ENCODE results near the gene PMEL. TPM values are rescaled to one million over a fixed set of nuclear protein-coding genes. Genes with fewer than 3 reads are reported as not detected.

PMEL gene
- polyA plus RNA-seq, 1 of the 3 experiments (the other 2 are of a cell fraction), result 1.8 TPM

GRCh38 chr12:55932551-55932910 lies 33.3 kb downstream of the PMEL start:
- CTCF ChIA-PET, result interaction anchor here (1.3 to 10.8 kb wide), 3 partner anchors 7 to 195 kb away, joined by 6 to 96 read pairs (median 37); no protein-coding TSS in a partner anchor
- Histone ChIP-seq H3K27ac (ENCODE audit: low read depth in 2 of 2, low read length in 1 of 2) (peak overlapping the region in 1 of 2 experiments; percentile 69; a peak in 3 of 4 replicates), H2AFZ (ENCODE audit: low read depth) (0 out of 2 replicates have a peak overlapping the region, but pooled peaks have one; percentile 73), H3K4me2 (peak overlapping the region; percentile 90), H4K20me1 (ENCODE audit: insufficient read depth) (no peaks in the 10 kb centered on the region), H3K9me3 (no peaks in the 10 kb centered on the region), H3F3A (replicated peaks; ENCODE audit: insufficient read depth) (peaks cover 17% of the 10 kb centered on the region), H3K4me3 (ENCODE audit: low read depth in 2 of 2, low read length in 1 of 2) (peak overlapping the region; percentile 64 to 72), H3K36me3 (replicated peaks in 1 of 2; ENCODE audit: control insufficient read depth in 1 of 2, insufficient read depth in 2 of 2, low read length in 1 of 2) (peaks cover 0 to 3% of the 10 kb centered on the region in 2 experiments), H3K9me2 (no peaks in the 10 kb centered on the region), H3K79me2 (ENCODE audit: insufficient read depth) (peaks cover 45% of the 10 kb centered on the region), H3K27me3 (ENCODE audit: insufficient read depth) (no peaks in the 10 kb centered on the region), H3K4me1 (ENCODE audit: control insufficient read depth in 1 of 2, insufficient read depth in 2 of 2, low read depth in 1 of 2, low read length in 1 of 2) (peaks cover 19 to 32% of the 10 kb centered on the region in 2 experiments; a peak in 3 of 4 replicates), H3K9ac (peak overlapping the region; percentile 69)
- POLR2A ChIA-PET, result interaction anchor here (1.2 kb wide), 1 partner anchor 103 kb away, joined by 4 read pairs; the partner anchor contains the start of gene DNAJC14
- no peak for TF ChIP-seq EZH2phosphoT487 (IDR thresholded peaks at IDR 0.05; ENCODE audit: borderline replicate concordance, low read depth)
- no peak for TF ChIP-seq FOXJ3 (CRISPR knock-in tag; IDR thresholded peaks at IDR 0.05)
- no peak for TF ChIP-seq REST (IDR thresholded peaks at IDR 0.05; ENCODE audit: low read depth, low read length)
- no peak for TF ChIP-seq TEAD4 (IDR thresholded peaks at IDR 0.05; ENCODE audit: borderline replicate concordance, insufficient read depth)
- no peak for TF ChIP-seq NFIC (IDR thresholded peaks at IDR 0.05; ENCODE audit: borderline replicate concordance)
- no peak for TF ChIP-seq NRF1 (IDR thresholded peaks at IDR 0.05; ENCODE audit: low read depth, low read length)
- TF ChIP-seq SMC3 (IDR thresholded peaks at IDR 0.05; ENCODE audit: low read depth, low read length), result no peak
- no peak for TF ChIP-seq POLR2AphosphoS5 (IDR thresholded peaks at IDR 0.05; ENCODE audit: low read depth, low read length)
- no peak for TF ChIP-seq RAD21 (IDR thresholded peaks at IDR 0.05; ENCODE audit: low read length)
- 35% methylated on average over 4 of the region's 4 CpGs for WGBS (ENCODE audit: low lambda C conversion rate)
- DNase-seq, result peak; percentile 44

- Histone ChIP-seq H3K79me2 (ENCODE audit: insufficient read depth) (peaks cover 48% of the 10 kb centered on the region), H3F3A (replicated peaks; ENCODE audit: insufficient read depth) (peaks cover 21% of the 10 kb centered on the region), H3K27ac (ENCODE audit: low read depth in 2 of 2, low read length in 1 of 2) (peak overlapping the region; percentile 79 to 80), H3K9ac (peak overlapping the region; percentile 69), H4K20me1 (ENCODE audit: insufficient read depth) (no peaks in the 10 kb centered on the region), H3K4me2 (peak overlapping the region; percentile 90), H3K9me2 (no peaks in the 10 kb centered on the region), H3K9me3 (no peaks in the 10 kb centered on the region), H3K4me1 (ENCODE audit: control insufficient read depth in 1 of 2, insufficient read depth in 2 of 2, low read depth in 1 of 2, low read length in 1 of 2) (peaks cover 19 to 32% of the 10 kb centered on the region in 2 experiments; a peak in 3 of 4 replicates), H3K36me3 (replicated peaks in 1 of 2; ENCODE audit: control insufficient read depth in 1 of 2, insufficient read depth in 2 of 2, low read length in 1 of 2) (peaks cover 0 to 3% of the 10 kb centered on the region in 2 experiments), H2AFZ (ENCODE audit: low read depth) (peak overlapping the region; percentile 73), H3K4me3 (ENCODE audit: low read depth in 2 of 2, low read length in 1 of 2) (peak overlapping the region; percentile 64 to 72), H3K27me3 (ENCODE audit: insufficient read depth) (no peaks in the 10 kb centered on the region)
- POLR2A ChIA-PET, result interaction anchor here (0.8 to 2.2 kb wide), 6 partner anchors 42 to 194 kb away, joined by 3 to 8 read pairs (median 4); partner anchors contain the start of genes DNAJC14, ORMDL2, RAB5B and SARNP
- 3% methylated on average over 19 of the region's 60 CpGs for WGBS (ENCODE audit: low lambda C conversion rate)
- DNase-seq, result peak; percentile 88
- no peak for TF ChIP-seq IRF3 (IDR thresholded peaks at IDR 0.05; ENCODE audit: low read depth, low read length)
- TF ChIP-seq SMC3 (IDR thresholded peaks at IDR 0.05; ENCODE audit: low read depth, low read length), result no peak
- no peak for TF ChIP-seq PBX3 (IDR thresholded peaks at IDR 0.05)
- no peak for TF ChIP-seq TCF12 (IDR thresholded peaks at IDR 0.05)
- no peak for TF ChIP-seq GABPA (IDR thresholded peaks at IDR 0.05; ENCODE audit: low read depth)
- CTCF ChIA-PET, result interaction anchor here (0.8 to 3.6 kb wide), 8 partner anchors 8 to 1897 kb away, joined by 3 to 37 read pairs (median 5); partner anchors contain the start of gene SARNP
These were observed 33.9 kb downstream of the PMEL start for GRCh38 chr12:55931780-55932550.

All from SK-N-SH (cell line).